Fibroblast of lung (primary cell): ENCODE data around the gene CORIN. TPM values are rescaled to one million over a fixed set of nuclear protein-coding genes. Genes with fewer than 3 reads are reported as not detected.
A peak's percentile ranks its signal among the peaks of the same experiment; 100 is the strongest.

Experiments
- DNase-seq, 2 donors: peaks; one replicate each; pipeline versions ENCODE4 v3.0.0 to v3.0.0-alpha.2; 2010; ENCODE audit warnings: low read depth in 2 of 2
- H2AFZ ChIP-seq: 2 replicates; pipeline ENCODE4 v1.5.1; 2012; ENCODE audit warnings: low read length, control low read depth, inconsistent platforms
- H3K27ac ChIP-seq: 2 replicates; pipeline ENCODE4 v1.5.1; 2011; ENCODE audit warnings: low read length, control low read depth; ENCODE audit not compliant: insufficient read depth
- H3K27me3 ChIP-seq: 2 replicates; pipeline ENCODE4 v1.5.1; 2011; ENCODE audit warnings: mild to moderate bottlenecking, low read length; ENCODE audit not compliant: control insufficient read depth, insufficient read depth
- H3K36me3 ChIP-seq: 2 replicates; pipeline ENCODE4 v1.5.1; 2011; ENCODE audit warnings: low read length; ENCODE audit not compliant: control insufficient read depth, insufficient read depth
- H3K4me1 ChIP-seq: 2 replicates; pipeline ENCODE4 v1.5.1; 2011; ENCODE audit warnings: low read length; ENCODE audit not compliant: control insufficient read depth, insufficient read depth; ENCODE audit errors: extremely low read depth
- H3K4me2 ChIP-seq: 2 replicates; pipeline ENCODE4 v1.5.1; 2011; ENCODE audit warnings: low read length, control low read depth; ENCODE audit not compliant: insufficient read depth; ENCODE audit errors: extremely low read depth
- H3K4me3 ChIP-seq, 4 experiments: fragments of 200-600 bp in 1 of 4; sonication (generic) in 1 of 4; replicated peaks in 1 of 4; 2 replicates each; pipeline ENCODE4 v1.5.1; 2011 to 2016; ENCODE audit warnings: low read length in 4 of 4, low read depth in 3 of 4, mild to moderate bottlenecking in 3 of 4, control low read depth in 2 of 4, inconsistent platforms in 1 of 4, mixed read lengths in 1 of 4; ENCODE audit not compliant: insufficient read depth in 1 of 4; ENCODE audit errors: control extremely low read depth in 1 of 4
- H3K79me2 ChIP-seq: 2 replicates; pipeline ENCODE4 v1.5.1; 2012; ENCODE audit warnings: mild to moderate bottlenecking, low read length, inconsistent platforms; ENCODE audit not compliant: control insufficient read depth, insufficient read depth
- H3K9ac ChIP-seq: 2 replicates; pipeline ENCODE4 v1.5.1; 2011; ENCODE audit warnings: mild to moderate bottlenecking, low read length, control low read depth; ENCODE audit not compliant: insufficient read depth
- H3K9me3 ChIP-seq: 2 replicates; pipeline ENCODE4 v1.5.1; 2012; ENCODE audit warnings: low read depth, low read length; ENCODE audit not compliant: control insufficient read depth, insufficient read depth
- H4K20me1 ChIP-seq: 2 replicates; pipeline ENCODE4 v1.5.1; 2011; ENCODE audit warnings: low read length; ENCODE audit not compliant: control insufficient read depth, insufficient read depth; ENCODE audit errors: extremely low read depth
- EZH2 ChIP-seq: IDR thresholded peaks from 2 replicates; pipeline ENCODE4 v1.5.1; 2012; ENCODE audit warnings: low read length, control low read depth, mild to moderate bottlenecking; ENCODE audit errors: missing control alignments
- polyA plus RNA-seq, 2 donors: library from polyadenylated mRNA; depleted of rRNA in 1 of 2; stranded (reverse) in 1 of 2; unstranded in 1 of 2; fragments of >200 nt; gene quantifications; 2 replicates each; pipeline ENCODE4 v1.2.1, GENCODE V29; 2011 to 2012; ENCODE audit warnings: missing spikeins in 1 of 2
- total RNA-seq: library from RNA; depleted of rRNA; stranded (reverse); fragments of >200 nt; gene quantifications from 2 replicates; pipeline ENCODE4 v1.2.1, GENCODE V29; 2014
- TF ChIP-seq, protein P1 (sequence below), 2 donors: IDR thresholded peaks in 1 of 2; conservative IDR thresholded peaks in 1 of 2; 1 replicate in 1 of 2; 2 replicates in 1 of 2; pipeline ENCODE4 v1.5.1; 2011 to 2012; ENCODE audit warnings: low read length in 2 of 2, control low read depth in 1 of 2, inconsistent platforms in 1 of 2, low read depth in 1 of 2, mild to moderate bottlenecking in 1 of 2

Gene CORIN
- total and polyA plus RNA-seq, 2 donors (not counting 1 experiment from before 2014, with no cell fraction given), result 1.5 to 22.2 TPM

DNA sequence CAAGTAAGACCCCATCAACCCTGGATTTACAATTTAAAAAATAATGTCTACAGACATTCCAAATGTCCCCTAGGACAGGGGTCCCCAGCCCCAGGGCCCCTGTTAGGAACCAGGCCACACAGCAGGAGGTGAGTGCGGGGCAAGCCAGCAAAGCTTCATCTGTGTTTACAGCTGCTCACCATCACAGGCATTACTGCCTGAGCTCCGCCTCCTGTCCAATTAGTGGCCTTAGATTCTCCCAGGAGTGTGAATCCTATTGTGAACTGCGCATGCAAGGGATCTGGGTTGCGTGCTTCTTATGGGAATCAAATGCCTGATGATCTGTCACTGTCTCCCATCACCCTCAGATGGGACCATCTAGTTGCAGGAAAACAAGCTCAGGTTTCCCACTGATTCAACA lies 206.7 kb downstream of the CORIN start:
- no peak for TF ChIP-seq EZH2
- TF ChIP-seq, protein P1, sequence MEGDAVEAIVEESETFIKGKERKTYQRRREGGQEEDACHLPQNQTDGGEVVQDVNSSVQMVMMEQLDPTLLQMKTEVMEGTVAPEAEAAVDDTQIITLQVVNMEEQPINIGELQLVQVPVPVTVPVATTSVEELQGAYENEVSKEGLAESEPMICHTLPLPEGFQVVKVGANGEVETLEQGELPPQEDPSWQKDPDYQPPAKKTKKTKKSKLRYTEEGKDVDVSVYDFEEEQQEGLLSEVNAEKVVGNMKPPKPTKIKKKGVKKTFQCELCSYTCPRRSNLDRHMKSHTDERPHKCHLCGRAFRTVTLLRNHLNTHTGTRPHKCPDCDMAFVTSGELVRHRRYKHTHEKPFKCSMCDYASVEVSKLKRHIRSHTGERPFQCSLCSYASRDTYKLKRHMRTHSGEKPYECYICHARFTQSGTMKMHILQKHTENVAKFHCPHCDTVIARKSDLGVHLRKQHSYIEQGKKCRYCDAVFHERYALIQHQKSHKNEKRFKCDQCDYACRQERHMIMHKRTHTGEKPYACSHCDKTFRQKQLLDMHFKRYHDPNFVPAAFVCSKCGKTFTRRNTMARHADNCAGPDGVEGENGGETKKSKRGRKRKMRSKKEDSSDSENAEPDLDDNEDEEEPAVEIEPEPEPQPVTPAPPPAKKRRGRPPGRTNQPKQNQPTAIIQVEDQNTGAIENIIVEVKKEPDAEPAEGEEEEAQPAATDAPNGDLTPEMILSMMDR (conservative IDR thresholded peaks at IDR 0.05 in 1 of 2, IDR thresholded peaks at IDR 0.05 in 1 of 2; ENCODE audit: low read depth in 1 of 2, low read length in 2 of 2), result no peak
- Histone ChIP-seq H3K27me3 (no peaks in the 10 kb centered on the region), H3K79me2 (no peaks in the 10 kb centered on the region), H3K4me1 (no peaks in the 10 kb centered on the region), H3K4me2 (no peak overlapping the region), H3K27ac (no peak overlapping the region), H3K4me3 (no peak overlapping the region), H3K36me3 (no peaks in the 10 kb centered on the region), H4K20me1 (no peaks in the 10 kb centered on the region), H3K9me3 (no peaks in the 10 kb centered on the region), H2AFZ (no peak overlapping the region), H3K9ac (no peak overlapping the region)
- no peak for DNase-seq

DNA sequence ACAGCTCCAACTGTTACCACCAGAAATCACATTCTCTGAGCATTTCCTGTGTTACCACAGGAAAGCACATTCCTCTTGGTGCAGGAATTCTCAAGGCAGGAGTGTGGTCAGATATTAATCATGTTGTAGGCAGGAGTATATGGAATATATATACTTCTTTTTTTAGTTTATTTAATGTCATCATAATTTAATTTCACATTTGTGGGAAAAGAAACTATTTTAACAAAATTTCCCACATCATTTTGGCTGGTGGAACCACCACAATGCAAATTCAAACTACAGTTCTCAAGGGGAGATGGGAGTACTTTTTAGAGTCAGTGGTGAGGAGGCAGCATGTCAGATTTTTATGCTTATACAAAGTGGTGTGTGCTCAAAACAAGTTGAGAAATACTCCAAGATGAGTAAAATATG lies 213.8 kb downstream of the CORIN start:
- H3K4me3 ChIP-seq, result no peak overlapping the region
- no peaks in the 10 kb centered on the region for H3K27me3 ChIP-seq
- H3K4me2 ChIP-seq, result no peak overlapping the region
- DNase-seq, result peak in 1 of 2 donors; percentile 80
- no peaks in the 10 kb centered on the region for H3K36me3 ChIP-seq
- H3K79me2 ChIP-seq, result no peaks in the 10 kb centered on the region
- no peaks in the 10 kb centered on the region for H3K9me3 ChIP-seq
- H3K27ac ChIP-seq, result no peak overlapping the region
- TF ChIP-seq, protein P1 (conservative IDR thresholded peaks at IDR 0.05 in 1 of 2, IDR thresholded peaks at IDR 0.05 in 1 of 2; ENCODE audit: low read depth in 1 of 2, low read length in 2 of 2), result no peak
- TF ChIP-seq EZH2, result no peak
- H4K20me1 ChIP-seq, result no peaks in the 10 kb centered on the region
- no peak overlapping the region for H2AFZ ChIP-seq
- H3K9ac ChIP-seq, result no peak overlapping the region
- H3K4me1 ChIP-seq, result no peaks in the 10 kb centered on the region

- Histone ChIP-seq H4K20me1 (no peaks in the 10 kb centered on the region), H2AFZ (no peak overlapping the region), H3K4me3 (no peak overlapping the region), H3K79me2 (no peaks in the 10 kb centered on the region), H3K4me2 (no peak overlapping the region), H3K27me3 (no peaks in the 10 kb centered on the region), H3K9ac (no peak overlapping the region), H3K27ac (no peak overlapping the region), H3K36me3 (no peaks in the 10 kb centered on the region), H3K4me1 (no peaks in the 10 kb centered on the region), H3K9me3 (no peaks in the 10 kb centered on the region)
- TF ChIP-seq, protein P1 (conservative IDR thresholded peaks at IDR 0.05 in 1 of 2, IDR thresholded peaks at IDR 0.05 in 1 of 2; ENCODE audit: low read depth in 1 of 2, low read length in 2 of 2), result no peak
- TF ChIP-seq EZH2, result no peak
- DNase-seq, result no peak
These were observed 216.7 kb downstream of the CORIN start for GRCh38 chr4:47621181-47621580.
